T-helper 17 cell (primary cell): Measurements from ENCODE around the gene B4GALT5. TPM values are rescaled to one million over a fixed set of nuclear protein-coding genes. Genes with fewer than 3 reads are reported as not detected.
"Not testable (repeated sequence)": the region's sequence is repeated elsewhere in the genome, so short reads cannot be mapped to it uniquely, and the experiment has no call there.

Experiments used
- ATAC-seq: fragments of 150-1000 bp; cut with Tn5 transposase; 2 replicates; pipeline ENCODE4 v1.10.0; 2021; ENCODE audit warnings: mild to moderate bottlenecking, moderate library complexity
- DNase-seq, 3 donors: peaks; one replicate each; pipeline versions ENCODE4 v3.0.0 to v3.0.0-alpha.2; 2020 to 2021
- H3K9me3 ChIP-seq: one replicate; pipeline ENCODE4 v1.7.0; 2013; ENCODE audit warnings: low read length, mild to moderate bottlenecking; ENCODE audit not compliant: control insufficient read depth, poor library complexity, severe bottlenecking
- H3K27ac Mint-ChIP-seq: one replicate; pipeline ENCODE4 v1.8.0; 2022; ENCODE audit warnings: mild to moderate bottlenecking, moderate library complexity, mixed read lengths
- H3K27me3 Mint-ChIP-seq: one replicate; pipeline ENCODE4 v1.8.0; 2022; ENCODE audit warnings: mixed read lengths
- H3K36me3 Mint-ChIP-seq: one replicate; pipeline ENCODE4 v1.8.0; 2022; ENCODE audit warnings: low read depth, mixed read lengths
- H3K4me1 Mint-ChIP-seq: one replicate; pipeline ENCODE4 v1.8.0; 2022; ENCODE audit warnings: mild to moderate bottlenecking, mixed read lengths
- H3K4me3 Mint-ChIP-seq: one replicate; pipeline ENCODE4 v1.8.0; 2022; ENCODE audit warnings: mild to moderate bottlenecking, moderate library complexity, mixed read lengths
- total RNA-seq, 4 donors: library from RNA in 2 of 4; stranded (reverse) in 2 of 4; gene quantifications; one replicate each; pipeline ENCODE4 v1.2.3 and lab custom pipeline; 2022 to 2026

B4GALT5 gene
- total RNA-seq, 2 donors from 2014 or later = 17.3 to 19.0 TPM

- peak in 2 of 3 donors; percentile 29 to 46 for DNase-seq
- peak; percentile 96 for ATAC-seq
- H3K27me3 Mint-ChIP-seq = no peaks in the 10 kb centered on the region
- no peaks in the 10 kb centered on the region for H3K9me3 ChIP-seq
- H3K36me3 Mint-ChIP-seq = peaks cover 5% of the 10 kb centered on the region
- H3K4me1 Mint-ChIP-seq = peaks cover 54% of the 10 kb centered on the region
- peak overlapping the region; percentile 95 for H3K27ac Mint-ChIP-seq
- peak overlapping the region; percentile 80 for H3K4me3 Mint-ChIP-seq
Observed at GRCh38 chr20:49676581-49677291, 36.9 kb downstream of the B4GALT5 start.

DNA sequence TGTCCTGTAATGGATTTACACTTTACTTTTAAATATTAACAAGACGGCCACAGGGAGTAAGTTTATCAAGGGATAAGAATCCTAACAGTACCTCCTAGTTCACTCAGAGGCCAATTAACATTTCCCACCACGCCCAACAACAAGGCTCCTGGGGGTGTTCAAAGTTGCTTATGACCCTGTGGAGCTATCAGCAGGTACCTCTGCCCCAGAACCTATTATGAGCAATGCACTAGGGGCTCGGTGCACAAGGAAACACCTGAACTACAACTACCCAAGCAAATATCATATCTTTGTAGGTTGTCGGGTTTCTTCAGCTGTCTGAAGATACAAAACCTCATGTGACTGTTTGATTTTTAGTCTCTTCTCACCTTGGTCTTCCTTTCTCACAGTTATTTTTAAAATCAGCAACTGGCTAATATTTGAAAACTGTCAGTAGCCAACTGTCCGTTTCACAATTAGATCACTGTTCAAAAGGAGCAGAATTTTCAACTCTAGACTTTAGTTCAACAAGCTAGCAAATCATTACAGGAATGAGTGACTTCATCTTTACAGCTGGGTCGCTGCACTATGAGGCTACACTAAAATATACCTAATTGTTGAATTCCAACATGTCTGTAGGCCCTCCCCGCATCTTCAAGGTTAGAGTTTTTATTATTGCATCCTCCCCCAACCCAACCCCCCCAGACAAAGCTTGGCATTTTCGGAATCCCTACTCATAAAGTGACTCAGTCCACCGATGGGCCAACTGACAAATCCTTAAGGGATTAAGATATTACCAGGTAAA is 38.1 kb downstream of the B4GALT5 start:
- H3K9me3 ChIP-seq = no peaks in the 10 kb centered on the region
- no peak for ATAC-seq
- Mint-ChIP-seq H3K36me3 (peaks cover 3% of the 10 kb centered on the region), H3K27me3 (no peaks in the 10 kb centered on the region), H3K4me3 (peak overlapping the region; percentile 43), H3K4me1 (peaks cover 51% of the 10 kb centered on the region), H3K27ac (peak overlapping the region; percentile 95)
- DNase-seq = no peak

DNA sequence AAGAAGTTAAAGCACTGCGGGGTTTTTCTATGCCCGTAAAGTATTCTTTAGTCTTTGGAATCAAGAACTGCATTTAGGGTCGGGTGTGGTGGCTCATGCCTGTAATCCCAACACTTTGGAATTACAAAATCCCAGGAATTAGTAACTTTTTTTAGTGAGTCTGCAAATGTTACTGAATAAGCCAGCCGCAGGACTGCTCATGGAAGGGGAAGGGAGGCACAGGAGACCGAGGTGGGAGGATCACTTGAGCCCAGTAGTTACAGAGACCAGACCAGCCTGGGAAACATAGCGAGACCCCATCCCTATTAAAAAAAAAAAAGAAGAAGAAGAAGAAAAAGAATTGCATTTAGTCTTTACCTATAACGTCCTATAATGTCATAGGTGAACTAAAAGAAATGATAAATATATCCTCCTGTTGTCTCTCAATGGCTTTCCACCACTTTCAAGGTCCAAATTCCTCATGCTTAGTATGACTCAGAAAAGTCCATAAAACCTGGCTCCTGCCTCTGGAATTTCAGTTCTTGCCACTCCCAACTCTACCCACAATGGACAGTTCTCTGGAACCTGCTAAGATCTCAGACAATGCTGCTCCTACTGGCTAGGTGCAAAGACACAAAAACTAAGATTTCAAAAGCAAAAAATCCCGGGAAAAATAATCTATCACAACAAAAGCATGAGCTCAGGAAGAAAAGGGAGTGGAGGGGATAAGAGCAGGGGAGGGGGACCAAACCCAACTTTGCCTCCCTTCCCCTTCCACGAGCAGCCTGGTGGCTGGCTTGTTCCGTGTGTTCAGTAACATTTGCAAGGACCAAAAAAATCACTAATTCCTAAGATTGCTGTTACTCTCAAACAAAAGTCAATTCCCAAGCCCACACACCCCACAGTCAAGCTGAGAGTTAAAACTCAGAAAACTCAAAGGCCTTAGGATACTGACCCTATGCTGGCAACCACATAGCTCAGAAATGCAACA is 39.0 kb downstream of the B4GALT5 start:
- DNase-seq = no peak
- Mint-ChIP-seq H3K27me3 (no peaks in the 10 kb centered on the region), H3K27ac (peak overlapping the region; percentile 95)

GRCh38 chr20:49672096-49672664 is 41.5 kb downstream of the B4GALT5 start:
- no peak for DNase-seq
- H3K9me3 ChIP-seq = no peaks in the 10 kb centered on the region
- ATAC-seq = no peak
- Mint-ChIP-seq H3K27me3 (no peaks in the 10 kb centered on the region), H3K27ac (peak overlapping the region; percentile 82), H3K4me3 (peak overlapping the region; percentile 56), H3K36me3 (peaks cover 3% of the 10 kb centered on the region), H3K4me1 (peaks cover 54% of the 10 kb centered on the region)

More for the DNA sequence above, 39.0 kb downstream of the B4GALT5 start:
- H3K4me3 Mint-ChIP-seq = peak overlapping the region; percentile 64
- H3K36me3 Mint-ChIP-seq = peaks cover 3% of the 10 kb centered on the region
- H3K4me1 Mint-ChIP-seq = peaks cover 49% of the 10 kb centered on the region
- no peak for ATAC-seq
- H3K9me3 ChIP-seq = no peaks in the 10 kb centered on the region

GRCh38 chr20:49671433-49671832 is 42.2 kb downstream of the B4GALT5 start:
- Mint-ChIP-seq H3K27me3 (no peaks in the 10 kb centered on the region), H3K4me1 (peaks cover 47% of the 10 kb centered on the region), H3K27ac (peak overlapping the region; percentile 82), H3K4me3 (no peak overlapping the region), H3K36me3 (peaks cover 3% of the 10 kb centered on the region)
- H3K9me3 ChIP-seq = no peaks in the 10 kb centered on the region
- ATAC-seq (no peak), DNase-seq (no peak)

DNA sequence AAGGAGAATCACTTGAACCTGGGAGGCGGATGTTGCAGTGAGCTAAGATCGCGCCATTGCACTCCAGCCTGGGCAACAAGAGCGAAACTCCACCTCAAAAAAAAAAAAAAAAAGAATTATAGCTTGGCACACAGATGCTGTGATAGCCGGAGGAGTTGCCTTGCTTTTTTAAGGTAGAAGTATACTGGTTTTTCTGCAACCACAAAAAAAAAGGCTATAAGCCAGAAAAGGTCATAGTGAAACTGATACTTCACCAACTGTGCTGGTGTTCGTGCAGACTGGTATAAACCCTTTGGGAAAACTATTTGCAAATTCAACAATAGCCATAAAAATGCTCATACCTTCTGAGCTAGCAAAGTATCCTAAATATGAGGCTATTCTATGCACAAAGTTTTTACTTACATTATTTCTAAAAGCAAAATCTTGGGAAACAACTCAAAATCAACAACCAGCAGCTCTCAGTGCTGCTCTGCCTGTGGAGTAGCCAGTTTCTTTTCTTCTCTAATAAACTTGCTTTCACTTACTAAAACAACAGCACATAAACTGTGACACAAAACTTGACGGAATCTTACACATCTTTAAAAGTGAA is 44.0 kb downstream of the B4GALT5 start:
- DNase-seq = no peak
- Mint-ChIP-seq H3K4me1 (peaks cover 39% of the 10 kb centered on the region), H3K27me3 (no peaks in the 10 kb centered on the region), H3K27ac (peak overlapping the region; percentile 88), H3K36me3 (peaks cover 3% of the 10 kb centered on the region), H3K4me3 (peak overlapping the region; percentile 81)
- no peaks in the 10 kb centered on the region for H3K9me3 ChIP-seq
- peak; percentile 67 for ATAC-seq

- not testable (repeated sequence) for DNase-seq, H3K36me3 Mint-ChIP-seq, ATAC-seq, H3K27me3 Mint-ChIP-seq, H3K9me3 ChIP-seq
- Mint-ChIP-seq H3K4me1 (peaks cover 40% of the 10 kb centered on the region), H3K4me3 (peak overlapping the region; percentile 81), H3K27ac (peak overlapping the region; percentile 88)
Observed at GRCh38 chr20:49668878-49669195, 44.8 kb downstream of the B4GALT5 start.

GRCh38 chr20:49668181-49668877 is 45.3 kb downstream of the B4GALT5 start:
- Mint-ChIP-seq H3K27ac (peak overlapping the region; percentile 88), H3K36me3 (peaks cover 3% of the 10 kb centered on the region), H3K4me3 (peak overlapping the region; percentile 81), H3K27me3 (no peaks in the 10 kb centered on the region), H3K4me1 (peaks cover 40% of the 10 kb centered on the region)
- ATAC-seq = peak; percentile 89
- peak; percentile 31 to 56 (median 39) for DNase-seq
- H3K9me3 ChIP-seq = no peaks in the 10 kb centered on the region

GRCh38 chr20:49666911-49667310 is 46.8 kb downstream of the B4GALT5 start:
- DNase-seq (no peak), ATAC-seq (no peak)
- Mint-ChIP-seq H3K27ac (no peak overlapping the region), H3K36me3 (no peaks in the 10 kb centered on the region), H3K4me3 (no peak overlapping the region), H3K27me3 (no peaks in the 10 kb centered on the region), H3K4me1 (peaks cover 45% of the 10 kb centered on the region)
- H3K9me3 ChIP-seq = no peaks in the 10 kb centered on the region

DNA sequence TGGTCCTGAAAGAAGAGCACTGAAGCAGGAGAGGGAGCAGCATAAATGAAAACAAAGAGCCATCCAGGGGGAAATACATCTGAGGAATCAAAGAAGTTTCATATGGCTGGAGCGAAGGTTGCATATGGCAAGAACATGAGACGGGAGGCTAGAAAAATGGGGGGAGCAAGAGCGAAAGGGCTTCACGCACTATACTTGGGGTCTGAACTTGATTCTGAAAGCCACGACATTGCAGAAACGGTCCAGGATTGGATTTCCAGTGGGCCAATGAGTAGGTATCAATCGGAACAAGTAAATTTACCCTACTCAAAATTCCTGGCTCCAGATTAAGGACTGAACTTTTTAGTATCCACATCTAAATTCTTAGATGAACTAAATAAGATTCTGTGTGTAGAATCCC is 47.9 kb downstream of the B4GALT5 start:
- no peaks in the 10 kb centered on the region for H3K27me3 Mint-ChIP-seq
- DNase-seq (no peak), ATAC-seq (no peak)
- no peaks in the 10 kb centered on the region for H3K36me3 Mint-ChIP-seq
- H3K9me3 ChIP-seq = no peaks in the 10 kb centered on the region
- H3K27ac Mint-ChIP-seq = no peak overlapping the region
- no peak overlapping the region for H3K4me3 Mint-ChIP-seq
- H3K4me1 Mint-ChIP-seq = peaks cover 41% of the 10 kb centered on the region

GRCh38 chr20:49664612-49665313 is 48.9 kb downstream of the B4GALT5 start:
- Mint-ChIP-seq H3K27me3 (no peaks in the 10 kb centered on the region), H3K4me3 (no peak overlapping the region), H3K4me1 (peaks cover 39% of the 10 kb centered on the region), H3K36me3 (no peaks in the 10 kb centered on the region), H3K27ac (peak overlapping the region; percentile 29)
- DNase-seq = no peak
- H3K9me3 ChIP-seq = no peaks in the 10 kb centered on the region
- ATAC-seq = no peak
